Ureter (tissue), 1 donor: ENCODE measurements around the gene TNIK. TPM values are rescaled to one million over a fixed set of nuclear protein-coding genes. Genes with fewer than 3 reads are reported as not detected.

Source experiments
- DNase-seq: peaks from one replicate; pipeline ENCODE4 v3.0.0-alpha.2; 2020; ENCODE audit warnings: low spot score
- total RNA-seq: library from RNA; stranded (reverse); gene quantifications from one replicate; pipeline ENCODE4 v1.2.4, GENCODE V29; 2023
- donor health status: DM: yes; HTN: yes; CAD: no.

TNIK gene
- total RNA-seq, 1 donor from 2014 or later = 17.1 TPM

GRCh38 chr3:171283183-171283847 lies 176.9 kb downstream of the TNIK start:
- no peak for DNase-seq

- peak; percentile 58 for DNase-seq
Measured at GRCh38 chr3:171282041-171282440, 178.2 kb downstream of the TNIK start.

- no peak for DNase-seq
Measured at GRCh38 chr3:171281256-171281992, 178.8 kb downstream of the TNIK start.

- no peak for DNase-seq
Measured at GRCh38 chr3:171279972-171280371, 180.2 kb downstream of the TNIK start.

GRCh38 chr3:171278299-171278590 lies 182.0 kb downstream of the TNIK start:
- no peak for DNase-seq

GRCh38 chr3:171277456-171278298 lies 182.5 kb downstream of the TNIK start:
- no peak for DNase-seq

GRCh38 chr3:171276923-171277322 lies 183.3 kb downstream of the TNIK start:
- DNase-seq = no peak

- DNase-seq = no peak
Measured at GRCh38 chr3:171274222-171274621, 186.0 kb downstream of the TNIK start.

GRCh38 chr3:171270541-171270940 lies 189.7 kb downstream of the TNIK start:
- DNase-seq = no peak

GRCh38 chr3:171269542-171269941 lies 190.7 kb downstream of the TNIK start:
- DNase-seq = no peak

- no peak for DNase-seq
Measured at GRCh38 chr3:171268677-171269076, 191.5 kb downstream of the TNIK start.

- no peak for DNase-seq
Measured at GRCh38 chr3:171267104-171267503, 193.1 kb downstream of the TNIK start.

- DNase-seq = no peak
Measured at GRCh38 chr3:171266740-171267073, 193.5 kb downstream of the TNIK start.

- DNase-seq = no peak
Measured at GRCh38 chr3:171266034-171266739, 194.0 kb downstream of the TNIK start.

GRCh38 chr3:171264758-171265157 lies 195.4 kb downstream of the TNIK start:
- no peak for DNase-seq

GRCh38 chr3:171262431-171262830 lies 197.8 kb downstream of the TNIK start:
- no peak for DNase-seq

- DNase-seq = peak; percentile 45
Measured at GRCh38 chr3:171261487-171261886, 198.7 kb downstream of the TNIK start.

- no peak for DNase-seq
Measured at GRCh38 chr3:171260899-171261298, 199.3 kb downstream of the TNIK start.

- DNase-seq = no peak
Measured at GRCh38 chr3:171260466-171260865, 199.7 kb downstream of the TNIK start.

- DNase-seq = no peak
Measured at GRCh38 chr3:171258316-171258715, 201.9 kb downstream of the TNIK start.

- DNase-seq = no peak
Measured at GRCh38 chr3:171257251-171258203, 202.7 kb downstream of the TNIK start.
